Stimulated activated CD8-positive, alpha-beta memory T cell treated with anti-CD3 and anti-CD28 coated beads, Interleukin-7, amount 100 ng/mL, for 1 hour (primary cell): ENCODE measurements around the gene PARP11.
"Not testable (repeated sequence)": the region's sequence is repeated elsewhere in the genome, so short reads cannot be mapped to it uniquely, and the experiment has no call there.

Source experiments
- DNase-seq, 2 donors: peaks; one replicate each; pipeline ENCODE4 v3.0.0-alpha.2; 2020; ENCODE audit warnings: low read depth in 2 of 2

The PARP11 gene

DNA sequence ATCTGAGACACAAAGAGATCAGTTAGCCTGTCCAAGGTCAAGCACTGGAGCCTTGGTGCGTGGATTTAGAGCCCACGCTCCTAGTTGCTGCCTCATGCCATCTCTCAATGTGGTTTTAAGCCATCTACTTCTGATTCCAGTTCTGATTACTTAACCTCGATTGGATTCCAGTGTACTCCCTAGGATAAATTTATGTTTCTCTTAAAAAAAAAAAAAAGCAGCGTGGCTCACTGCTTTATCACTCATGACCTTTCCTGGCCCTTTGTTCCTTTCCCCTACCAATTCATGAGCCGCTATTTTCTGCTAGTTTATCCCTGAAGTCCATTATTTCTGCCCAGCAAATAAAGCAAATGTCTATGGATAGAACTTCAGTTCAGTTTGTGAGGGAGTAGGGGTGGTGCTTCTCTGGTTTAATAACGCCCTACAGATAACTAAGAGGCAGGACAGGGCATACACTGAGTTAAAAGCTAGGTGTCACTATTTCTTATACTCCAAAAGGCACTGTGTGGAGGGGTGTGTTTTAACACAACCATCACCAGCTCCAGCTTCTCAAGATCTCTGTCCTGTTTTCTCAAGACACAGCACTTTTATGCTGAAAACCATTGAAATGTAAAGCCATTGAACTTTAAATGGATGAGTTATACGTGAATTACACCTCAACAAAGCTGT lies 9.8 kb upstream of the PARP11 start:
- no peak for DNase-seq

DNA sequence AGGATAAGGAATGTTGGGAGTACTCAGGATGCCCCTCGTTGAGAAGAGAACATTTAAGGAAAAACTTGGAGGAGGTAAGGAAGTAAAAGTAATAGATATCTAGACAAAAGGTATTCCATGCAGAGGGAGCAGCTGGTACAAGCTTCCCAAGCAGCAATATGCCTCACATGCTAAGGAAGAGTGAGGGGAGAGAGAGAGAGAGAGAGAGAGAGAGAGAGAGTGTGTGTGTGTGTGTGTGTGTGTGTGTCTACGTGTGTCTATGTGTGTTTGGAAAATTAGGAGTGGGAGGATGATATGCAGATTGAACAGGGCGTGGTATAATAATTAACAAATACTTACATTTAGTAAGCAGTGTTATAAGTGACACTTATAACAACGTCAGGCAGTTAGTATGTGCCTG lies 9.2 kb upstream of the PARP11 start:
- DNase-seq = no peak

DNA sequence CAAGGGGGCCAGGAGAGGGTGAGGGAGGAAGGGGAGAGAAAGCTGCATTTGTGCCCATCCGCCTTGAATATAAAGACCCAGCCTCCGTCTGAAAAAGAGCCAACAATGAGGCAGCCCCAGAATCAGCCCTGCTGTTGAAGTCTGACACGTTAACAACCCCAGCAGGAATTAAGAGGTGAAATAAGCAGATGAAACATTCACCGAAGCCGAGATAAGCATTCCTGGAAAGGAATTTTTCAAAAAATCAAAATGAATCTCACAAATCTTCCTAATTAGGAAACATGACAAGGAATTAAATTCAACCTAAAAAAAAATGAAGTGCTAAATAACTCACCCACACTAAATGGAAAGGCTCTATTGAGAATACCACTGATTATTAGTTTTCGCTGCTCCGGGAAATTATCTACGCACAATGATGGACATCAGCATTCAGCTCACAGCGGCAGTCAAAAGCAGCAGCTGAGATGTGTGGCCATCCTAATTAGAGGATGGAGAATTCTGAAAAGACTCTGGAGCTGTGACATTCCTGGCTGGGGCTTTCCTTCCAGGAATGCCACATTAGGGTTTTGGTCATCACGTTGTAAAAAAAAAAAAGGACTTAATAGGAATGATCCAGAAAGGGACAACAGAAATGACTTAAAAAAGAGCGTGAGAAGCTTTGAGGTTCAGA lies 8.2 kb upstream of the PARP11 start:
- no peak for DNase-seq

DNA sequence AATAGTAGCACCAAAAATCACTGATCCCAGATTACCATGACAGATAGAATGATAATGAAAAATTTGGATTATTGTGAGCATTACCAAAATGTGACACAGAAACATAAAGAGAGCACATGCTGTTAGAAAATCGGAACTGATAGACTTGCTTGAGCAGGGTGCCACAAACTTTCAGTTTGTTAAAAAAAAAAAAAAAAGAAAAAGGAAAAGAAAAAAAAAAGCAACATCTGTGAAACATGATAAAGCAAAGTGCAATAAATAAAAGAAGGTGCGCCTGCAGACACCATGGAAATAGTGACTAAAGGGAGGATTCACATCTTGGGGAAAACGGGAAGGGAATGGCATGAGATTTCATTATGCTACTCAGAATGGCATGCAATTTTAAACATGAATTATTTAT lies 6.6 kb upstream of the PARP11 start:
- DNase-seq = no peak

DNA sequence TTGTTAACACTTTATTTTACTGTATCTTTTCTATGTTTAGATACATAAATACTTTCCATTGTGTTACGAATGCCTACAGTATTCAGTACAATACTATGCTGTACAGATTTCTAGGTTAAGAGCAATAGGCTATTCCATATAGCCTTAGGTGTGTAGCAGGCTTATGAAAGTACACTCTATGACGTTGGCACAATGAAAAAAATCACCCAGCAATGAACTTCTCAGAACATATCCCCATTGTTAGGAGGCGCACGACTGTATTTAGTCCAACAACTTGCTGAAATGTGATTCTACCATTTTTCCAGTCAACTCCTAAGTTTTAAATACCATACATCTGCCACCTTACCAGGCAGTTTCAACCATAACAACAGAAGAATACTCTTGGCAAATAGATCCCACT lies 1.8 kb downstream of the PARP11 start:
- DNase-seq = no peak

DNA sequence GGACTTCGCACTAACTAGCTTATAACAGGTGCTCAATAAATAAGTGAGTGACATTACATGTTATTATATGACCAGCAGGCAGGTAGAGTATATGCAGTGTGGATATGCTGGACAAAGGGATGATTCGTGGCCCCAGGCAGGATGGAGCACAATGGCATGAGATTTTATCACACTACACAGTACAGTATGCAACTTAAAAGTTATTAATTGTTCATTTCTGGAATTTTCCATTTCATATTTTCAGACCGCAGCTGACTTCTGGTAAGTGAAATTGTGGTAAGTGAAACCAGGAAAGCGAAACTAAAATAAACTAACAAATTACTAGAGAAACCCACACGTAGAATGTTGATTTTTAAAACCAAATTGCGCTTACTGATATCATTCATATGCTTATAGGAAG lies 3.3 kb downstream of the PARP11 start:
- DNase-seq = no peak

DNA sequence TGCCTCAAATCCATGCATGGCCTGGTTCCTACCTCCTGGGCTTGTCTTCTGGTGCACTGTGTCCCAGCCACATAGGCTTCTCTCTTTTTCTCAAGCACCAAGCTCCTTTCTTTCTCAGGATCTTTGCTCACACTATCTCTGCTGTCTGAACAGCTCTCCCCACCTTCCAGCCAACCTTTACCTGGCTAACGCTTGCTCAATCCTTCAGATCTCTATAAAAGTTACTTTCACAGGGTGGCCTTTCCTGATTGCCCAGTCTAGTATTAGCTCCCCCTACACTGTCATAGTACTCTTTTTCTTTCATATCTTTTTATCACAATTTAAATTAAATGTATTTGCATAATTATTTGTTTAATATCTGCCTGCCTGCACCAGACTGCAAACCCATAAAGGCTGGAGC lies 3.8 kb downstream of the PARP11 start:
- no peak for DNase-seq

DNA sequence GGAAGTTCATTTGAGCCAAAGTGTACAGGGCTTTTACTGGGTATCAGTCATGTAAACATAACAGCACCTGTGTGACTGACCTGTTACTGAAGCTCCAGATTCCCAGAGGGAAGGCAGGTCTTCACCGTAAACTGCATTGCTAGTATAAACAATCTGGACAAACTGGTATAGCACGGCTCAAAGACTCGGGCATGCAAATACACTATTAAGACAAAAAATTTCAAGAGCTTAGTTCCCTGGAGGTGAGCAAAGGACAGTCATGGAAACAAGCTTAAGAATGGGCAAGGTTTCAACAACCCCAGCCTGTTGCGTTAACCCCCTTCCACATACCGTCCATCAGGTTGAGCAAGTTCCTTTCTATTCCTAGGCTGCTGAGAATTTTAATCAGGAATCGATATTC lies 9.4 kb downstream of the PARP11 start:
- no peak for DNase-seq

DNA sequence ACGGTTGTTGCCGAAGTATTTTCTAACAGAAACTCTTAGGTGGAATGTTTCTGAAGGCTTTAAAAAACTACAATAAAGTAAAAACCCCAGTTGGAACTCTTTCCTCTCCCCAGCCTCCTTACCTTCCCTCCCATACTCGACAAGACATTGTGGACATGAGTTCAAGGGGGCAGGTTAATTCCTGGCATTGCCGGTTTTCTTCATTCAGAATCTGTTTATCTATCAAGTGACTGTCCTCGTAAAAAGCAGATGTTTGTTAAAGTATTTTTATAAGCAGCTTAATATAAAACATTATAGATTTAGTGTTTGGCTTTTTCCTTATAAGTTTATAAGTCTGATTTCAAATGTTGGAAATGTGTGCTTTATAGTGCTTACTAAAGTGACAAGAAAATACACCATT lies 30.7 kb downstream of the PARP11 start:
- no peak for DNase-seq

DNA sequence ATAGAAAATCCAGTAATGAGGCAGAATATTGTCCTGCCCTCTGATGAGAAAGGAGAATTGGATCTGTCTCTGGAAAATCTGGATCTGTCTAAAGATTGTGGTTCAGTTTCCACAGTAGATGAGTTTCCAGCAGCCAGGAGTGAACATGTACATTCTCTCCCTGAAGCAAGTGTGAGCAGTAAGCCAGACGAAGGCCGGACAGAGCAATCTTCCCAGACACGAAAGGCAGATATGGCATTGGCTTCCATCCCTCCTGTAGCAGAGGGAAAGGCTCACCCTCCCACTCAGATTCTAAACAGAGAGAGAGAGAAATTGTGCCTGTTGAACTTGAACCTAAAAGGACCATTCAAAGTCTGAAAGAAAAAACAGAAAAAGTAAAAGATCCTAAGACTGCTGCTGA lies 31.4 kb downstream of the PARP11 start:
- no peak for DNase-seq

DNA sequence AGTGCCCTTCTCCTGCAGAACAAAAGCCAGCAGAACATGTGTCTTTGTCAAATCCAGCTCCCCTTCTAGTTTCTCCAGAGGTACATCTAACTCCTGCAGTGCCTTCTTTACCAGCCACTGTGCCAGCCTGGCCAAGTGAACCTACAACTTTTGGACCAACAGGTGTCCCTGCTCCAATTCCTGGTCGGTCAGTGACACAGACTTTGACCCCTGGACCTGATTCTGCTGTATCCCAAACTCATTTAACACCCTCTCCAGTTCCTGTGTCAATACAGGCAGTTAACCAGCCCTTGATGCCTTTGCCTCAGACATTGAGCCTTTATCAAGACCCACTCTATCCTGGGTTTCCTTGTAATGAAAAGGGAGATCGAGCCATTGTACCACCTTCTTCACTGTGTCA lies 32.4 kb downstream of the PARP11 start:
- DNase-seq = not testable (repeated sequence)

DNA sequence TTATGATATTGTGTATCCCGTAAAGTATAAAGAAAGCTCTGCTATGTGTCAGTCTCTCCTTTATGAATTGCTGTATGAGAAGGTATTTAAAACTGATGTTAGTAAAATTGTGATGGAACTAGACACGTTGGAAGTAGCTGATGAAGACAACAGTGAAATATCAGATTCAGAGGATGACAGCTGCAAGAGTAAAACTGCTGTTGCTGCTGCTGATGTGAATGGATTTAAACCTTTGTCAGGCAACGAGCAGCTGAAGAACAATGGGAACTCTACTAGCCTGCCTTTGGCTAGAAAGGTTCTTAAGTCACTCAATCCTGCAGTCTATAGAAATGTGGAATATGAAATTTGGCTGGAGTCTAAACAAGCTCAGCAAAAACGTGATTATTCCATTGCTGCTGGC lies 33.5 kb downstream of the PARP11 start:
- DNase-seq = not testable (repeated sequence)

DNA sequence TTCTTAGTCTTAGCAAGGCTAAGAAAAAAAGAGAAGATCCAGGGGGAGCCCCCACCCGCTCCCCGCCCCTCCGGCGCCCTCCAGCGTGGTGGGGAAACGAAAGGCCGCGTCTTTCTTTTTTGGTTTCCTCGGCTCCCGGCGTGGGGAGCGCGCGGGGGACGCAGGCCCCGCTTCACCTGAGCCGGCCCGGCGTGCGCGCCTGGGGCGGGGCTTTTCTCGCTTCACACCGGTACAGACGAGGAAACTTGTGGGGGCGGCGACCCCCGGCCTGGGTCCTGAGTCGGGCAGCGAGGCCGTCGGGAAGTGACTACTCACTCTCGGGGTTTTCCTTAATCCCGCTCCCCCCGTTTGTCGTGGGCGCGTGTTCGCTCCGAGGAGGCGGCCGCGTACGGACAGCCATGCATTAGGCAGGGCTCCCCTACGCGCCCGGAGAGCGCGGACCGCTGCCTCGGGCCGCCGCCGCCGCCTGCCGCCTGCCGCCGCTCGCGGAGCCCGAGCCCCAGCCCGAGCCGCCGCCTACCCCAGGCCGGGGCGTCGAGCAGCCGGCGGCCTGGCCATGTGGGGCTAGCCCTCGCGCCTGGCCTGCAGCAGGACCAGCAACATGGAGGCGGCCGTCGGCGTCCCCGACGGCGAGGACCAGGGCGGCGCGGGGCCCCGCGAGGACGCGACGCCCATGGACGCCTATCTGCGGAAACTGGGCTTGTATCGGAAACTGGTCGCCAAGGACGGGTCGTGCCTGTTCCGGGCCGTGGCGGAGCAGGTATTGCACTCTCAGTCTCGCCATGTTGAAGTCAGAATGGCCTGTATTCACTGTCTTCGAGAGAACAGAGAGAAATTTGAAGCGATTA lies 34.3 kb downstream of the PARP11 start:
- DNase-seq = not testable (repeated sequence)

DNA sequence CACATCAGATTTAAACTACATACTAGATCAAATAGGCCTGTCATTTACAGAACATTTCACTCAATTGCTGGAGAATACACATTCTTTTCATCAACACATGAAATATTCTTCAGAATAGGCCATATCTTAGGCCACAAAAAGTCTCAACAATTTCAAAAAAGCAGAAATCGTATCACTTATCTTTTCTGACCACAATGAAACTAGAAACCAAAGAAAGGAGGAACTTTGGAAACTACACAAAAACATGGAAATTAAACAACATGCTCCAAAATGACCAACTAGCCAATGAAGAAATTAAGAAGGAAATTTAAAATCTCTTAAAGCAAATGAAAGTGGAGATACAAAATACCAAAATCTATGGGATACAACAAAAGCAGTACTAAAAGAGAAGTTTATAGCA lies 35.1 kb downstream of the PARP11 start:
- no peak for DNase-seq

DNA sequence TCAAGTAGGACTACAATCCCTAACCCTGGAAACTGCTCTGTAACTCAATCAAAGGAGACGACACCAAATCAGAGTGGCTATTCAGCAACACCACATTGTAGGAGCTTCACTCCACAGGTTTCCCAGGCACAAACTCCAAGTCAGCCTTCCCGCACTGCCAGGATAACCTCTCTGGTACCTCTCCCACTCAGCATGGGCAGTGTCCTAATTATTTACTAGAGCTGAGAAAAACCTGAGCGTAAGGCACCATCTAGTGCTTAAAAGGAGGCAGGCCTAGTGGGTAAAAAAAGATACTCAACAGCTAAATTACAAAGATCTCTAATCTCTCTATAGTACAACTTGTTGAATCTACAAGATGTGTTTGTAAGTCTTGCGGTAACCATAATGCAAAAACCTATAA lies 36.1 kb downstream of the PARP11 start:
- no peak for DNase-seq

DNA sequence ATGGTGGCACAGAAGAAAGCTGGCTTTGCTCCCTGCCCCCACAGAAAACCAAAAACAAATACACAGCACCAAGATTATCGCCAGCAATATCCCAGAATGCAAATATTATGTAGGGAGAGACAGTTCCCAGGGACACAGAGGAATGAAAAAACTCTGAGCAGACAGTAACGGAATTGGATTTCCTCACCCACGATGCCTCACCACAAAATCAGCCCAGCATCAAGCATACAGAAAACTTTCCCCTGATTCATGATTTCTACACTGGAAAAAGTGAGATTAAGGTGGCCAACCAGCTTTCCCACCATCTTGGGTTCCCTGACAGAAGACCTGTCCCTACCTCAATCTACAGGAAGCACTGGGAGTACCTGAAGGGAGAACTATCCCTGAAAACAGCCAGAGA lies 36.6 kb downstream of the PARP11 start:
- no peak for DNase-seq

DNA sequence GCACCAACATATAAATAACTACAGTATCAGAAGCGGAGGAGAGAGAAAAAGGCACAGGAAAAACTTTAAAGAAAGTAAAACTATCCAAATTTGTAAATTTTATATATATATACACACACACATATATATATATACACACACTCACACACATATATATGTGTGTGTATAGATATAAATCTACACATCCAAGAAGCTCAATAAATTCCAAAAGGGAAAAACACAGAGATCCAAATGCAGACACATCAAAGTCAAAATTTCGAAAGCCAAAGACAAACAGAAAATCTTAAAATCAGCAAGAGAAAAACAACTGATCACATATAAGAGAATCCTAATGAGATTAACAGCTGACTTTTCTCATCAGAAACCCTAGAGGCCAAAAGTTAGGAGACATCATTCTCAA lies 37.3 kb downstream of the PARP11 start:
- no peak for DNase-seq

DNA sequence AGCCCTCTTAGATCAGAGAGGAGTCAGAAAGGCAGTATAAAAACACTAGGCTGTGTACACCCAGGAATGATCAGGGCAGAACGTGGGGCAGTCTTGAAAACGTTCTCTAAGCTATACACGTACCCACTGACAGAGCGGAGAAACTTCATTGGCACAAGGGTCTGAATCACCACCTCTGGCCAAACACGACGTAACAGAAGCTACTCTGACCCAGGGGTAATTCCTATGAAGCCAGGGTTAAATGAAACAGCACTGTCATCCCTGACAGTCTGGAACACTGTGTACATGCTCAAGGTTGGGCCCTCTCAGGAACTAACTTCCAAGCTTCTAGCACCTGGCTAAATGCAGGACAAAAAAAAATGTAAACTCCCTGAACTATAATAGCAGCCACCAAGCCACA lies 38.4 kb downstream of the PARP11 start:
- DNase-seq = no peak

DNA sequence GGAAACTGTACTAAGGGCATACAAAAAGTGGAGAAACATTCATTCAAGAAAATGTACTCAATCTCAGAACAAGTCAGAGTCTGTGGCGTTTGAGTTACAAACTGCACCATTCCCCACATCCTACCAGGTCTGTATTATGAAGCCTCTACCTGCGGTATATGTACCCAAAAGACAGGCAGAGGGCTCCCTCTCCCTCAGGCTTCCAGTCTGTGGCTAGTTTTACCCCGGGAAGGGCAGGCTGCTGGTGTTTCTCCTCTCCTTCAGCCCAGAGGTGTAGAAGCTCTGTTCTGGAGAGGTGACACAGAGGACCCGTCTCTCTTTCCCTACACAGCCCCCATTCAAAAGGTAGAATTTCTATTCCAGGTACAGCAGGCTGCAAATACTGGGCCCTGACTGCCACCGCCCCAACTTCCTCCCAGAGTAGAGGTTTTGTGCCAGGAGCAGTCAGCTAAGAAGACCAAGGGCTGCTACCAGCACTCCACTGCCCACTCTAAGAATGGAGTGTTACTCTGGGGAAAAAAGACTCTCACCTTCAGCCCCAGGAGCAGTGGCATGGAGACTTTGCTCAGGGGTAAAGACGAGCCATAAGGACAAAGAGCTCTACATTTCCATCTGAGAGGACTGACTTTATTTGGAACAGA lies 39.4 kb downstream of the PARP11 start:
- no peak for DNase-seq

DNA sequence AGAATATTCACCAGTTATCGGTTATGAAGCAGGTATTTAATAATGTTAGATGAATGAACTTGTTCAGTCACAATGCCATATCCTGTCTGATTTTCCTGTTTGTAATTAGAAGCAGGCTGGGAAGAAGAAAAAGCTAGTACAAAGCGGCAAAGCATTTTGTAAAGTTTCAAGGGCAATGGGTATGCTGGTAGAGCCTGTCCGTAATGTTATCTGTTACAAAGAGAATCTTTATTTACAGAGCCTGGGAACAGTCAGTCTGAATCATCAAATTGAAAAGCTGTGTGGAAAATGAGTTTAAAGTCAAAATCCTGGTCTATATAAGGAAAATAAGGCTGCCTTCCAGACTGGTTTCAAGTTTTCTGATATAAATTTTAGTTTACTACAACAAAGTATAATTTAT lies 40.5 kb downstream of the PARP11 start:
- no peak for DNase-seq

DNA sequence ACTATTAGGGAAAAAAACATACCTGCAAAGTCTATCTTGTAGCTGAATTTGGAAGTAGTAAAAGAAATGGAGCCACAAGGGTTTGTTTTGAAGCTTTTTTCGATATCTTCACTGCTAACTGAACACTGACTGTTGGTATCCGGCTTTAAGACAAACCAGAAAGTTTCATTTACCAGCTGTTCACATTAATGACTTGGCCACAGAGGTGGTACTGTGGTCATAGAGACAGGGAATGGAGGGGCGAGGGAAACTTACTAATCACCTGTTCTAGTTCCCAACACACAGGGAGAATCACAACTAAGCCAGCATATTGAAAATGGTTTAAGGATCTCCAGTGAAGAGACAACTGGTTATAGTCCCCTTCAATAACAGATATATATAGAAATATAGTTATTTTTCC lies 44.3 kb downstream of the PARP11 start:
- no peak for DNase-seq

DNA sequence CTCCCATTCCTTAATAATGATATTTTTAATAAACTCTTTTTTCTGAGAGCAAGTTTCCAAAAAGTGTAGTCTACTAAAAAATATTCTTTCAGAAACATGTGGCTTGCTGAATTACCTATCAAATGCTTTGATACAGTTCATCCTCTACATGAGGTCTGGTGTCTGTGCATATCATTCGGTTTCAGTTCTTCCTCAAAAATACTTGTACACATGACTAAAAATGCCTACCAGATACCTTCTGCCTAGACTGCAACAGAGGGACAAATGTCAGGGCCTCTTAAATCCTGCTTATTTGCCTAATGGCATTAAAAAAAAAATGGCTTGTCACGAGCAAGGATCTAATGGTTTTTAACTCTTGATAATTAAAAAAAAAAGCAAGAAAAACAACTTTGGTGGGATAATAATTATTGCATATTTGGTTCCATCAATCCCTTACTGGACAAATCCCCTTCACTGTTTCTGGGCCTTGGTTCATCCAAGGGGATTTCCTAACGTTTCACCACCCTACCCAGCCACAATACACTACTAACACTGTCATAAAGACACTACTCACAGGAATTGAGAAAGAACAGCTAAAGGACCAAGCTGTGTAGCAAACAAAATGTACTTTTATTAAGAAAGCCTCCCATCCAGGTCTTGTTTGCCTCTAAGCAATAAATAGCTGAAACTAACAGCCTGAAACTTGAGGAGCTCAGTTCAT lies 45.7 kb downstream of the PARP11 start:
- no peak for DNase-seq
